22Rv1 (cell line): Measurements from ENCODE around the gene GALM.
"Not testable (repeated sequence)": the region's sequence is repeated elsewhere in the genome, so short reads cannot be mapped to it uniquely, and the experiment has no call there.

Experiments
- H3K27ac ChIP-seq: fragments of 450-650 bp; 2 replicates; pipeline ENCODE4 v1.5.1; 2017
- ZFX ChIP-seq: fragments of 450-650 bp; IDR thresholded peaks from 2 replicates; pipeline ENCODE4 v1.6.1; 2017; ENCODE audit warnings: antibody characterized with exemption, borderline replicate concordance
- TF ChIP-seq, protein P1 (sequence below): fragments of 450-650 bp; IDR thresholded peaks from 2 replicates; pipeline ENCODE4 v1.5.1; 2017; ENCODE audit warnings: mild to moderate bottlenecking

GALM gene

DNA sequence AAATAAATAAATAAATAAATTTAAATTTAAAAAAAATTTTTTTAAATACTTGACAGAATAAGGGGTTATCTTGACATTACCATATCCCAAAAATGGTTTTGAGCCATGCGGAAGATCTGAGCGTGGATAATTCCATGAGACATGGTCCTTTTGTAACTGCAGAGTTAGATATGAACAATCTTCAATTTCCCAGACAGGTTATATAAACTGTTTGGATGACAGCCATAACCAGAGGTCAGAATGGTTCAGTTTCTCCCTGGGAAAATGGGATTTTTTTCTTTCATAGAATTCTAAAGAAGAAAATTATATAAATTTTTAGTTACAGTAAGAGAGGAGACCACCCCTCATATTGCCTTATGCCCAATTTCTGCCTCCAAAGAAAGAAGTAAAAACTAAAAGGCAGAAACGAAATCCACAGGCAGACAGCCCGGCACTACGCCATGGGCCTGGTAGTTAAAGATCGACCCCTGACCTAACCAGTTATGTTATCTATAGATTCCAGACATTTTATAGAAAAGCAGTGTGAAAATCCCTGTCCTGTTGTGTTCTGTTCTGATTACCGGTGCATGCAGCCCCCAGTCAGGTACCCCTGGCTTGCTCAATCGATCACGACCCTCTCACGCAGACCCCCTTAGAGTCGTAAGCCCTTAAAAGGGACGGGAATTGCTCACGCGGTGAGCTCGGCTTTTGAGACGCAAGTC is 3.0 kb downstream of the GALM start:
- TF ChIP-seq ZFX: no peak
- TF ChIP-seq, protein P1, sequence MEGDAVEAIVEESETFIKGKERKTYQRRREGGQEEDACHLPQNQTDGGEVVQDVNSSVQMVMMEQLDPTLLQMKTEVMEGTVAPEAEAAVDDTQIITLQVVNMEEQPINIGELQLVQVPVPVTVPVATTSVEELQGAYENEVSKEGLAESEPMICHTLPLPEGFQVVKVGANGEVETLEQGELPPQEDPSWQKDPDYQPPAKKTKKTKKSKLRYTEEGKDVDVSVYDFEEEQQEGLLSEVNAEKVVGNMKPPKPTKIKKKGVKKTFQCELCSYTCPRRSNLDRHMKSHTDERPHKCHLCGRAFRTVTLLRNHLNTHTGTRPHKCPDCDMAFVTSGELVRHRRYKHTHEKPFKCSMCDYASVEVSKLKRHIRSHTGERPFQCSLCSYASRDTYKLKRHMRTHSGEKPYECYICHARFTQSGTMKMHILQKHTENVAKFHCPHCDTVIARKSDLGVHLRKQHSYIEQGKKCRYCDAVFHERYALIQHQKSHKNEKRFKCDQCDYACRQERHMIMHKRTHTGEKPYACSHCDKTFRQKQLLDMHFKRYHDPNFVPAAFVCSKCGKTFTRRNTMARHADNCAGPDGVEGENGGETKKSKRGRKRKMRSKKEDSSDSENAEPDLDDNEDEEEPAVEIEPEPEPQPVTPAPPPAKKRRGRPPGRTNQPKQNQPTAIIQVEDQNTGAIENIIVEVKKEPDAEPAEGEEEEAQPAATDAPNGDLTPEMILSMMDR: no peak
- H3K27ac ChIP-seq: no peak overlapping the region

DNA sequence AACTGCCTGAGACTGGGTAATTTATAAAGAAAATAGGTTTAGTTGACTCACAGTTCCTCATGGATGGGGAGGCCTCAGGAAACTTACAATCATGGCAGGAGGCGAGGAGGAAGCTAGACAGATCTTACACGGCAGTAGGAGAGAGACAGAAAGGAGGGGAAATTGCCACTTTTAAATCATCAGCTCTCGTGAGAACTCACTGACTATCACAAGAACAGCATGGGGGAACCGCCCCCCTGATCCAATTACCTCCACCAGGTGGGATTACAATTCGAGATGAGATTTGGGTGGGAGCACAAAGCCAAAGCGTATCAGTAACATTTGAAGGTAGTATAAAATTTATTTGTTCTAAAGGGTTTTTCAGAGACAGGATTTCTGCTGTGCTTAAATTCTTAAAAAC is 5.4 kb downstream of the GALM start:
- TF ChIP-seq, protein P1: no peak
- no peak for TF ChIP-seq ZFX
- no peak overlapping the region for H3K27ac ChIP-seq

- no peak overlapping the region for H3K27ac ChIP-seq
- TF ChIP-seq, protein P1: no peak
Measured at GRCh38 chr2:38671946-38672345, 6.0 kb downstream of the GALM start.

DNA sequence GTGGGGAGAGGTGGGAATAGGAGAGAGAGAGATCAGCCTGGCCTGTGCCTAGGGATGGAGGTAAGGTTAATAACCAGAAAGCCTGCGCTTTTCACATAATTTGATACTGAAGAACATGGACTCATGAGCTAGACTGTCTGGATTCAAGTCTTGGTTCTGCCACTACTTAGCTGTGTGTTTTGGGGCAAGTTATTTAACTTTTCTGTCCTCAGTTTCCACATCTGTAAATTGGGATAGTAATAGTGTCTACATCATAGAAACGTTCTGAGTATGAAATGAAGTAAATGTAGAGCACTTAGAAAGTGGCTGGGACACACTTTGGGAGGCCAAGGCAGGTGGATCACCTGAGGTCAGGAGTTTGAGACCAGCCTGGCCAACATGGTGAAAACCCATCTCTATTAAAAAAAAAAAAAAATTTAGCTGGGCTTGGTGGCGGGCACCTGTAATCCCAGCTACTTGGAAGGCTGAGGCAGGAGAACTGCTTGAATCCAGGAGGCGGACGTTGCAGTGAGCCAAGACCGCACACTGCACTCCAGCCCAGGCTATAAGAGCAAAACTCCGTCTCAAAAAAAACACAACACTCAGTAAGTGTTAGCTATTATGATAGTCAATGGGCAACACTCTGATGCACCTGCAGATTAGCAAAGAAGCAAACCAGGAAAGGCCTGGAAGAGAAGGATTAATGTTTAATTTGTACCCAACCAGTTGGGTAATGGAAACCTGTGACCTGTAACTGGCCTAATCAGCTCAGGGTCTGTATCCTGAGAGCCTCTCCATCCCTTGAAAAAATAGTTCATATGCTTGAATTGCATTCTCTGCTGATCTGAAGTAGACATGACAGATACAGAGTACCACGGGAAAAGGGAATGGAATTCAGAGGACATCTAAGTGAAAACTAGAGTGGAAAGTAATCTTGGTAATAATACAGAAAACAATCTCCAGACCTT is 6.8 kb downstream of the GALM start:
- no peak for TF ChIP-seq ZFX
- TF ChIP-seq, protein P1: no peak
- no peak overlapping the region for H3K27ac ChIP-seq

DNA sequence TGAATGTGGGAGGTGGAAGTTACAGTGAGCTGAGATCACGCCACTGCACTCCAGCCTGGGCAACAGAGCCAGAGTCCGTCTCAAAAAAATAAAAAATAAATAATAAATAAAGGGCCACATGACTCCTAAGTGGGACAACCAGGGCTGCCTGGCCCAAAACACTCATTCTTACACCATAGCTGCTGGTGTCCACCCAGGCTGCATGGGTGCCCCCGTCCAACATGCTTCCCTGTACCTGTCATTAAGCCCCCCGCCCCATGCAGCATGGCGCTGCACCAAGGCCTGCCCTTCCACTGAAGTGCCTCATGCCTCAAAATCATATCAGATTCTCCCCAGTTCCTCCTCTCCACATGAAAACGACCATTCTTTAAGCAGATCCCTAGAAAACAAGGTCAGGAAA is 10.8 kb downstream of the GALM start:
- no peak overlapping the region for H3K27ac ChIP-seq
- no peak for TF ChIP-seq ZFX
- TF ChIP-seq, protein P1: no peak

- not testable (repeated sequence) for H3K27ac ChIP-seq
Measured at GRCh38 chr2:38680868-38681267, 15.0 kb downstream of the GALM start.

DNA sequence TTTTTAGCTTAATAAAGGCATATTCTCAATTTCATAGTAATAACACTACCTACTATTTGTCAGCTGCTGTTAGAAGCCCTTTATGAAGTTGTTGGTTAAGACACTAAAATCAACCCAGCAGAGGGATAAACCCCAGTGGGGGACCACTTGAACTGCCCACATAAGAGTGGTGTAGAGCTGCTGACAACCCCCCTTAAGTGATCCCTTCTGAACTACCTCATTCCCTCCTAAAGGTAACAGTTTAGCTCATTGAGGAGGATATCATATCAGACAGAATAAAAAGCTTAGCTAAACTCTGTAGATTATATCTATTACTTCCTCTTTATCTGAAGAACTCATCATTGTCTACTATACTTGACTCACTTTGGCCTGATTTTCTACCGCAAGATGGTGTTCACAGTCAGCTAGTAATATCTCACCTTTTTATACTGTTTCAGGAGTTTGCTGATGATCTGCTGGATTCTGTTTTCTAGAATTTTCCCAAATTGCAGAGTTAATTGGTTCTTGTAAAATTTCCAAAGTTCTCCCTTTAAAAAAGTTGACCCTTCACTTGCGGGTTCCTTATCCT is 16.2 kb downstream of the GALM start:
- H3K27ac ChIP-seq: no peak overlapping the region
- TF ChIP-seq ZFX: no peak
- TF ChIP-seq, protein P1: no peak

GRCh38 chr2:38682620-38683019 is 16.7 kb downstream of the GALM start:
- not testable (repeated sequence) for H3K27ac ChIP-seq
